Muscle of back (tissue), 11 donors: Measurements from ENCODE around the gene NR6A1. TPM values are rescaled to one million over a fixed set of nuclear protein-coding genes. Genes with fewer than 3 reads are reported as not detected.
A peak's percentile ranks its signal among the peaks of the same experiment; 100 is the strongest.

Experiments
- DNase-seq, 3 donors: peaks; one replicate each; pipeline versions ENCODE4 v3.0.0 to v3.0.0-alpha.2; 2013
- polyA plus RNA-seq, 10 donors: library from polyadenylated mRNA; unstranded; fragments of 120-200 nt; gene quantifications; one replicate each; pipeline ENCODE4 v1.2.1, GENCODE V29; 2013; ENCODE audit not compliant: insufficient read length in 10 of 10

The NR6A1 gene
- polyA plus RNA-seq, 10 donors, result 0.51 to 1.5 (median 0.91) TPM

DNA sequence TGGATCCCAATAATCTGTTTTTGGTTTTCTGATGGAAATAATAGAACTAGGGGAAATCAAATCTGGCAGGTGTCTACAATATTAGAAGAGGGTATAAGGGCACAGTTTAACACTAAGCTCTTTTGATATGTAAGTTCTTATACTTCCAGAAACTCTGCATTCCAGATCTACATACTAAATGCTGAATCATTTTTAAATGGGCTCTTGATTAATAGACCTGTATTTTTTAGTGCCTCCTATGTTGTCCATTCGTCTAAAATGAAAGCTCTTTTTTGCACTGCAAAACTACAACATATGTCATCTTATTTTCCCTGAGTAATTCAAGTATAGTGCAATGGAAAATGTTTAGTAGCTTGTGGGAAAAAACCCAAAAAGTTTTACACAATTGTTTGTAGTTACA is 44.2 kb downstream of the NR6A1 start:
- DNase-seq, result peak in 1 of 3 donors; percentile 21

- DNase-seq, result peak in 1 of 3 donors; percentile 30
Measured at GRCh38 chr9:124725068-124725452, 46.1 kb downstream of the NR6A1 start.

DNA sequence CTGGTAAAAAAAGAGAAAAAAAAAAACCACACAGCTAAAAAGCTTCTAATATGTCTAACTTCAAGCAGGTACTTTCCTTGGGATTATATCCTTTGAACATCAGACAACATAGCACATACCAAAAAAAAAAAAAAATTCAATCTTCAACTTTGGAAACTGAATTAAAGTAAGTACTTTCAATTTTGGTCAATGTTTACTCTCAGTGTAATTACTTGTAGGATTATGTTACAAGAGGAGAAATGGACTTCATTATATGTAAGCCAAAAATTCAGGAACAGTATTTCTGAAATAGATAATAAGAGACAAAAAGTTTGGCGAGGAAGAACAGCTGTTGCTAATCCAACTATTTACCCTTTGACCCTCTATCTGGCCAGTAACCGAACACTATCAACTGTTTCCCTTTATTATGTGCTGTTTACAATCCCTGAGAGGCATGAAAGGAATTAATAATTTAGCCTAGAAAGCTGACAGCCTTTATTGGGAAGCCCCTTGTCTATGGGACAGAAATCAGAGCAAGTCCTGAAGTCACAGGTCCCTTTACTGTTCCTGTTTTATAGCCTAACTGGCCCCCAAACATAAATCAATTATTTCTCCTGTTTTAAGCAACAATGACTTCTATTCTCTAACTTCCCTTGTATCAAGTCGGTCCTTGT is 46.6 kb downstream of the NR6A1 start:
- peak in 1 of 3 donors; percentile 60 for DNase-seq

DNA sequence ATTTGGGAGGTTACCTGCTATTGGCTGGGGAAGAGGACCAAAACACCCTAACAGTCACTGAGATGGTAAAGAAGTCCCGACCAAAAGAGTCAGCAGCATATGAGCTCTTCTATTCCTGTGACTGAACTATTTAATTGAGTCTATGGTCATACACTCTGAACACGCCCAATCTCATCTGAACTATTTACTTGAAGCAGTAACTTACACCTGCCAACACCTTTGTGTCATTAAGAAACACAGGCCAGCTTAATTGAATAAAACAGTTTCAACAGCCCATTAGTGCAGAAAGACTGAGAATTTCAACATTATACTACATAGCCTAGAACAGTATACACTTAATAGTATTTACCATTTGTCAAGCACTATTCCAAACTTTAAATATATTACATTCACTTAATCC is 47.8 kb downstream of the NR6A1 start:
- DNase-seq, result no peak

DNA sequence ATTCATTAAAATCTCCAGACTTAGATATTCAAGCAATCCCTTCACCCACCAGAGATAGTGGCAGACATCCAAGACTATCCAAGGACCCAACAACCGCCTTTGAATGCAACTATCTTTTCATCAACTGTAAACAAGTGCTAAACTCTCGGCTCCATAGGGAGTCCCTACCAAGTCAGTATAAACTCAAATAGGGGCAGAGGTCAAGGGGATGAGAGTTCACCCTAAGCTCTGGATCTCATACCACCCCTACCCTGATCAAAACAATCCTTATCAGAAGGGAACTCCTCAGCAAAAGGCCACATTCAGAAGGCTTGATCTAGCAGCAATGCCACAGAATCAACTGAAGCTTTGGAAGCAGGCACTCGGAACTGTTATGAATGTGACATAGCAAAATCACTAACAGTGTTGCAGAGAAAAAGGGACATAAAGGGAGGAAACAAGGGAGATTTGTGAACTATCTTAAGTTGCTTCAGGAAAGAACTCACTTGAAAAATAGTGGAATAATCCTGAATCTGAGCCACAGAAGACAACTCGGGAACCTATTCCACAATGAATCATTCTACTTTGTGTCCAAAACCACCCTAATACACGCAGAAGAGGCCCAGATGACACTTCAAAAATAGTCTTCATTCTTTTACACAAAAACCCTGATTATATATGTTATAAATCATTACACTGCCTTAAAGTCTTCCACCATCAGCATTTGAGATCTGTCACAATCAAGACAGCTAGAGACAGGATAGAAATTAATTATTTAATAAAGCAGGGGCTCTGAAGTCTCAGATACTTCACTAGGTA is 49.8 kb downstream of the NR6A1 start:
- no peak for DNase-seq

- no peak for DNase-seq
Measured at GRCh38 chr9:124720429-124721108, 50.5 kb downstream of the NR6A1 start.

DNA sequence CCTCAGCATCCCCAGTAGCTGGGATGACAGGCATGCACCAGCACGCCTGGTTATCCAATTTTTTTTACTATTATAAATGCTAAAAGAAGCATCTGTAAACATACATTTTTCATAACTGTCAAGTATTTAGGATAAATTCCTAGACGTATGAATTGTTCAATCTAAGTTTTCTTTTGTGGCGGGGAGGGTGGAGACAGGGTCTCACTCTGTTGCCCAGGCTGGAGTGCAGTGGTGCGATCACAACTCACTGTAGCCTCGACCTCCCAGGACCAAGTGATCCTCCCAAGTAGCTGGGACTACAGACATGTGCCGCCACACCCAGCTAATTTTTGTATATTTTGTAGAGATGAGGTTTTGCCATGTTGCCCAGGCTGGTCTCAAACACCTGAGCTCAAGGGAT is 52.2 kb downstream of the NR6A1 start:
- no peak for DNase-seq

- DNase-seq, result no peak
Measured at GRCh38 chr9:124717597-124717996, 53.5 kb downstream of the NR6A1 start.

DNA sequence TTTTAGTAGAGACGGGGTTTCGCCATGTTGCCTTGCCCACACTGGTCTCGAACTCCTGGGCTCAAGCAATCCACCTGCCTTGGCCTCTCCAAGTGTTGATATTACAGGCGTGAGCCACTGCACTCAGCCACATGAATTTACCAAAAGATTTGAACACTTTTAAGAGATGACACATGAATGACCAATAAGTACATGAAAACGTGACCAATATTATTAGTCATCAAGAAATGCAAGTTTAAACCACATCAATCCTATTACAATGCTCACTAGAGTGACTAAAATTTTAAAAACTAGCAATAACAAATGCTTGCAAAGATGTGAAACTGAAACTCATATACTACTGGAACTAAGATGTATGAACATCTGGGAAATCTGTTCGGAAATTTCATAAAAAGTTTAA is 54.3 kb downstream of the NR6A1 start:
- no peak for DNase-seq

DNA sequence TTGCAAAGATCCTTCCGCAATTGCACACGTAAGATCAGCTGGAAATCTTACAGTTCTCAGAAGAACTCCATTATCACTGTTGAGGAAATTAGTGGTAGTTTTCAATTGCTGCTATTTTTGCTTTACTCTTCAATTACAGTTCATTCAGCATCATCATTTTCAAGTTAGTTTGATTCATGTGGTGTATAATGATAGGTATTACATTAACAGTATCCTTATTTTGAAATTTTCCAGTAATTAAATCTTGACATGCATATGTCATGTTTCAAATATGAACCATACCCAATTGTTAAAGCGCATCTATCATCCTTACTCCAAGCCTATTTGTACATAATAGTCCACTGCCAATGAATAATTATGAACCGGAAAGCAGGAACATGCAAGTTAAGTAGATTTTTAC is 60.3 kb downstream of the NR6A1 start:
- no peak for DNase-seq

DNA sequence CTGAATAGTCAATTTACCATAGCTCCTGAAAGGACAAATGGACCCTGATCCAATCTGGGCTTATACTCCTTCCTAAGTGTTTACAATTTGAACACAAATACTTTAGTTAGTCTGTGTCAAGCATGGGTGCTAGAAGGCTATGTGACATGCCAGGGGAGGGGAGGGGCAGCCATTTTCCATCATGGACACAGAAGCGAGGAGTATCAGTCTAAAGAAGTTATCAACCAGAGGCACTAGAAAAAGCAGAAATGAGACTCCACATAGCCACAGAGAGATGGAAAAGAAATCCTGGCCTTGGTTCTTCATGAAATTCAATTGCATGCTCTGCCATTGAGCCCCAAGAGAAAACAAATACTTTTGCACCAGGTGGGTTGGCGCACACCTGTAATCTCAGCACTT is 61.8 kb downstream of the NR6A1 start:
- DNase-seq, result no peak

DNA sequence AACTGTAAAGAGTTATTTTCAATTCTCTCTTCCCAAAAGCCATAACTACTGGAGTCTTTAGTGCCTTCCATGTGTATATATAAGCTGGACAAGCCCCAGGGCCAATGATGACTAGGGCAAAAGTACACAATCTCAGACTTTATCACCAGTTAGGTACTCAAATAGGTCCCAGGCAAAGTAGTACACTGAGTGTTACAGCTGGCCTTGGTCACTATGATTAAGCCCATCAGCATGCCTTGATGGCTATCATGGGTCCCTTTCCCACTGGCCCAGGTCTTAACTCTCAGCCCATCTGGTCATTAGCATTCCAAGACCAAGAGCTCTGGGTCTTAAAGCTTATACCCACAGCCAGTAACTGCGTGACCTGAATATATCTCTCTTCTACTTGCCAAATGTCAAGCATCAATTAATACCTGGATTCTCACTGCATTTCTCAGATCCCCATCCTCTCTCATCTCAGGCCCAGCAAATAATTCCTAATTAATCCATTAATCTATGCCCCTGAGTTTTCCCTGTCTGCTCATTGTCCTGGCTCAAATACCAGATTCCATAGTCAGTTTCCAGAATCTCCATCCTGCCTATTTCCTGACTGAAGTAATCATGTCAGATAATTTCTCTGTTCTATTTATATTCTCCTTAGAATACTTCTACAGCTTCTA is 62.3 kb downstream of the NR6A1 start:
- DNase-seq, result no peak

GRCh38 chr9:124708074-124708473 is 63.0 kb downstream of the NR6A1 start:
- DNase-seq, result no peak

DNA sequence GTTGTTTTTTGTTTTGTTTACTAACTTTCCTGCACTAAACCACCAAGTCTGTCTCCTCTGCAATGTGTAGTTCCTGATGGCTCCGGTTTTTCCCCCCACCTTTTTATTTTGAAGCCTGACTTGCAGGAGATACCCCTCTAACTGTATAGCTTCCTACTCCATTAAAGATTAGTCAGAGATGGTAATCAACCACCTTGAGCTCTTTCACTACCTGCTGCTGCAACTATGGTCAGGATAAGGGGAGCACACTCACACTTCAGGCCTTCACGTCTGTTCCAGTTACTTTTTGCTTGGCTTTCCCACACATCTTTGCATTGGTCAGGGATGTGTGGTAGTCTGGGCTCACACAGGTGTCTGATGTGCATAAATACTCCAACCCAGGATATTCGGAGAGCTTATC is 63.4 kb downstream of the NR6A1 start:
- DNase-seq, result no peak

GRCh38 chr9:124706685-124707084 is 64.4 kb downstream of the NR6A1 start:
- no peak for DNase-seq

GRCh38 chr9:124699575-124699974 is 71.5 kb downstream of the NR6A1 start:
- no peak for DNase-seq

DNA sequence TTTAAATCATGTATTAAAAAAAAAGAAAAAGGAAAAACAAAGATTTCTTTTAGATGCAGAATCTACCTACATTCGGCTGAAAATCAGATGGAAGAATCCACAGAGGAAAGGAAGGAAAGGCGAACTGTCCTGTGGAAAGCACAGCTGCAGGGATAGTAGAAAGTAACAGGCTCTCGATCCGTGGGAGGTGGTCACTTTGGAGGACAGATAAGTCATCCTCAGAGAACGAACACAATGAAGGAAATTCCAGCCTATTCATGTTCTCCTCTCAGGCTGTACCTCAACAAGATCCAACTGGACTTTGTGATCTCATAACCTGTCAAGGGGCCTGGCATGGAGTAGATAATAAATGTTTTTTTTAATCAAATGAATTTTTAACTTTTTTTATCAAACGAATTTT is 72.8 kb downstream of the NR6A1 start:
- DNase-seq, result no peak

- peak in 2 of 3 donors; percentile 29 to 45 for DNase-seq
Measured at GRCh38 chr9:124697326-124698200, 73.5 kb downstream of the NR6A1 start.

- DNase-seq, result no peak
Measured at GRCh38 chr9:124696101-124696500, 75.0 kb downstream of the NR6A1 start.

DNA sequence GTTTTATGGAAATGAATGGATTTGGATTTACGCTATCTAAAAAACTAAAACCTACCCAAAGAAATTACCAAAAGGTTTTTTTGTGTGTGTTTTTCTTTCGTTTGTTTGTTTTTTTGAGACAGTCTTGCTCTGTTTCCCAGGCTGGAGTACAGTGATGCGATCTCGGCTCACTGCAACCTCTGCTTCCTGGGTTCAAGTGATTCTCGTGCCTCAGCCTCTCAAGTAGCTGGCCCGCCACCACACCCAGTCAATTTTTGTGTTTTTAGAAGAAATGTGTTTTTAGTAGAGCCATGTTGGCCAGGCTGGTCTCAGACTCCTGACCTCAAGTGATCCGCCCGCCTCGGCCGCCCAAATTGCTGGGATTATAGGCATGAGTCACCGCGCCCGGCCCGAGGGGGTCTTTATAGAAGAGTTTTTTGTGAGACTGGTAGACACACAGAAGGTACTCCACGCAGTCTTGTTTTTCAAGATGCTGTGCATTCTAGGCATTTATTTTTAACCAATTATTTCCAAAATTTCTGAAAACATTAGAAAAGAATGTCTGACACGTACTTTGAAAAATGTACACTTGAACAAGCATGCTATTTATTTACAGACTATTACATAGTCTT is 75.7 kb downstream of the NR6A1 start:
- no peak for DNase-seq
